ENCODE measurements around the gene FIBCD1. TPM values are rescaled to one million over a fixed set of nuclear protein-coding genes. Genes with fewer than 3 reads are reported as not detected.

FIBCD1 gene
- total RNA-seq, 1 donor from 2014 or later, result 0.53 TPM

DNA sequence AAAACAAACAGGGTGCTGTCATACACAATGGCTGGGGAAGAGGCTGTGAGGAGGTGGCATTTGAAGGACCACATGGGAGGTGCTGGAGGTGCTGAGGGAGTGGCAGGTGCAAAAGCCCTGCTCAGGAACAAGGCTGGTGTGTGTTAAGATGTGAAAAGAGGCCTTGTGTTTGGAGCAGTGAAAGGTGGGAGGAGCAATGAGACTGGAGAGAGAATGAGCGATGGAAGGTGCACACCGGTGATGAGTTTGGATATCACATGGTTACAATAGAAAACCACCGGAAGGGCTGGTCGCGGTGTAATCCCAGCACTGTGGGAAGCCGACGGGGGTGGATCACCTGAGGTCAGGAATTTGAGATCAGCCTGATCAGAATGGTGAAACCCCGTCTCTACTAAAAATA, 9.2 kb upstream of the FIBCD1 start:
- Mint-ChIP-seq H3K4me3 (no peak overlapping the region), H3K4me1 (ENCODE audit: unreplicated experiment) (no peaks in the 10 kb centered on the region), H3K9me3 (no peaks in the 10 kb centered on the region), H3K27me3 (peaks cover 74% of the 10 kb centered on the region), H3K27ac (no peak overlapping the region), H3K36me3 (no peaks in the 10 kb centered on the region)
- no peak for DNase-seq (ENCODE audit: extremely low spot score, unreplicated experiment)
- TF ChIP-seq, protein P1, sequence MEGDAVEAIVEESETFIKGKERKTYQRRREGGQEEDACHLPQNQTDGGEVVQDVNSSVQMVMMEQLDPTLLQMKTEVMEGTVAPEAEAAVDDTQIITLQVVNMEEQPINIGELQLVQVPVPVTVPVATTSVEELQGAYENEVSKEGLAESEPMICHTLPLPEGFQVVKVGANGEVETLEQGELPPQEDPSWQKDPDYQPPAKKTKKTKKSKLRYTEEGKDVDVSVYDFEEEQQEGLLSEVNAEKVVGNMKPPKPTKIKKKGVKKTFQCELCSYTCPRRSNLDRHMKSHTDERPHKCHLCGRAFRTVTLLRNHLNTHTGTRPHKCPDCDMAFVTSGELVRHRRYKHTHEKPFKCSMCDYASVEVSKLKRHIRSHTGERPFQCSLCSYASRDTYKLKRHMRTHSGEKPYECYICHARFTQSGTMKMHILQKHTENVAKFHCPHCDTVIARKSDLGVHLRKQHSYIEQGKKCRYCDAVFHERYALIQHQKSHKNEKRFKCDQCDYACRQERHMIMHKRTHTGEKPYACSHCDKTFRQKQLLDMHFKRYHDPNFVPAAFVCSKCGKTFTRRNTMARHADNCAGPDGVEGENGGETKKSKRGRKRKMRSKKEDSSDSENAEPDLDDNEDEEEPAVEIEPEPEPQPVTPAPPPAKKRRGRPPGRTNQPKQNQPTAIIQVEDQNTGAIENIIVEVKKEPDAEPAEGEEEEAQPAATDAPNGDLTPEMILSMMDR (conservative IDR thresholded peaks at IDR 0.05), result no peak

DNA sequence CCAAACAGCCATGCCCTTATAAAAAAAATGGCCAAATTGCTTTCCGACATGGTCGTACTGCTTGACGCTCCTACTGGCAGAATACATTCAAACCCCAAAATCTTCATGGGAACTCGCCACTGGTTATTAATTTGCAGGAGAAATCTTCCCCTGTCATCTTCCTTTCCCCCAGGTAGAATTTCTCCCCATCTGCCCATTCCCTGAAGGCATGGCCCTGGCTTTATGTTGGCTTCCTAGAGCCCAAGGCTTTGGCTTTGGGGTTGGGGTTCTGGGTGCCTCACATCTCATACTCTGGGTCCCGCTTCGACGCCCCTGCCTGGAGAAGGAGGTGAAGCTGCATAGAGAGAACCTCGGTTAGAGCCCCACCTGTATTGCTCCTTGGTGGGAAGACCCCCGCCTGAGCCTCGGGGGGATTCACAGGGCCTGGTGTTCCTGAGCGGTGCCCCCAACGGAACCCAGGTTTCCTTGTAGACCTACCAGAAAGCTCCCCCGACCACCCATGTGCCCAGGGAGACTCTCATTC, 8.6 kb upstream of the FIBCD1 start:
- DNase-seq (ENCODE audit: extremely low spot score, unreplicated experiment), result no peak
- Mint-ChIP-seq H3K9me3 (no peaks in the 10 kb centered on the region), H3K27ac (no peak overlapping the region), H3K4me3 (no peak overlapping the region), H3K36me3 (no peaks in the 10 kb centered on the region), H3K27me3 (peaks cover 79% of the 10 kb centered on the region), H3K4me1 (ENCODE audit: unreplicated experiment) (no peaks in the 10 kb centered on the region)
- TF ChIP-seq, protein P1 (conservative IDR thresholded peaks at IDR 0.05), result no peak

DNA sequence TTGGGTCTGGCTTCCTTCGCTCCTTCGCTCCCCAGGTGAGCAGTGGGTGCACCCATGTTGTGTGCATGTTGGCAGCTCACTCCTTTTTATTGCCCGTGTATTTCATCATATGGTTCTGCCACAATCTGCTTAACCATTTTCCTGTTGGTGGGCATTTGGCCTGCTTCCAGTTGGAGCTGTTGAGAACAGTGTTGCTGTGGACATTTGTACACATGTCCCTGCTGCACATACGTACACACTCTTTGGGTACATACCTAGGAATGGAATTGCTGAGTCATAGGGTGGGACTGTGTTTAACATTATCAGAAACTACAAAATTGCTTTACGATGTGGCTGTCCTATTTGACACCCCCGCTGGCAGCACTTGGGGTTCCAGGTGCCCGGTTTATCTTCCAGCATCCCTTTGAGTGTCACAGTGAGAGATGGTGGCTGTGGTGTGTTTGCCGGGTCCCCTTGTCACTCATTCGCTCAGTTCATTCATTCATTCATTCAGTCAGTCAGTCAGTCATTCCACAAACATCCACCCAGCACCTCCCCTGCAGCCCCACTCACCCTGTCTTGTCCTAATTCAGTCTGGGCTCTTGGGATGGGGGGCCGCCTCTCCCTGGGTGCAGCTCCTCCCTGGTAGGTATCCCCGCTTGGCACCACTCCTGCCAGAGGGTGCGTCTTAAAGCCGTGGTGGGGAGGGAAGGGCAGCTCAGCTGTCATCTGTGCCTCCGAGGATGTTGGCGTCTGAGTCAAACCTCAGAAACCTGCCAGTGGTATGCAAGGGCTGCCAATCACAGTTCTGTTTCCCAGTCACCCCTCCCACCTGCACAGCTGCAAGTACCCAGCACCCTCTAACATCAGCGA, 7.9 kb upstream of the FIBCD1 start:
- H3K27me3 Mint-ChIP-seq, result peaks cover 81% of the 10 kb centered on the region
- H3K27ac Mint-ChIP-seq, result peak overlapping the region; percentile 57
- DNase-seq (ENCODE audit: extremely low spot score, unreplicated experiment), result no peak
- TF ChIP-seq, protein P1 (conservative IDR thresholded peaks at IDR 0.05), result no peak
- H3K4me3 Mint-ChIP-seq, result no peak overlapping the region
- H3K4me1 Mint-ChIP-seq (ENCODE audit: unreplicated experiment), result no peaks in the 10 kb centered on the region
- no peaks in the 10 kb centered on the region for H3K36me3 Mint-ChIP-seq
- no peaks in the 10 kb centered on the region for H3K9me3 Mint-ChIP-seq

DNA sequence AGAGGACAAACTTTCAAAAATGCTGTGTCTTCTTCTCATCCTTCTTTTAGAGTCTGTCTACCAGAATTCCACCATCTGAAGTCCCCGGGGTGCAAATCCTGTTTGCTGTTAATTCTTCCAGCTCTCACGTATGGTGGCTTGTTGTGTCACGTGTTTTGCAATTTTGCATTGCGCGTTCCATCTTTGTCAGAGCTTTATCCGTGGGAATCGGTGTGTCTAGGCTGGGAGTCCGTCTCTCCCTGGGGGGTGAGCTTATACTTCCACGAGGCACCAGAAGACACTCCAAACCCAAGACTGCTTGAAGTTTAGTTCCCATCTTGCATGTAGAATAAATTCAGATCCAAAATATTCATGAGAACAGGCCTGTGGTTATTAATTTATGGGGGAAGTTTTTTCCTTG, 6.1 kb upstream of the FIBCD1 start:
- Mint-ChIP-seq H3K36me3 (no peaks in the 10 kb centered on the region), H3K27me3 (peaks cover 87% of the 10 kb centered on the region), H3K4me3 (no peak overlapping the region), H3K9me3 (no peaks in the 10 kb centered on the region), H3K4me1 (ENCODE audit: unreplicated experiment) (no peaks in the 10 kb centered on the region), H3K27ac (no peak overlapping the region)
- TF ChIP-seq, protein P1 (conservative IDR thresholded peaks at IDR 0.05), result no peak
- DNase-seq (ENCODE audit: extremely low spot score, unreplicated experiment), result no peak

- Mint-ChIP-seq H3K4me3 (no peak overlapping the region), H3K36me3 (no peaks in the 10 kb centered on the region), H3K27ac (no peak overlapping the region), H3K4me1 (ENCODE audit: unreplicated experiment) (no peaks in the 10 kb centered on the region), H3K27me3 (peaks cover 82% of the 10 kb centered on the region), H3K9me3 (no peaks in the 10 kb centered on the region)
- no peak for DNase-seq (ENCODE audit: extremely low spot score, unreplicated experiment)
- TF ChIP-seq, protein P1 (conservative IDR thresholded peaks at IDR 0.05), result no peak
Observed at GRCh38 chr9:130944510-130945058, 5.5 kb upstream of the FIBCD1 start.
